Retinal pigment epithelial cell (primary cell): ENCODE measurements around the gene PRSS27.

Source experiments
- DNase-seq: peaks from one replicate; pipeline ENCODE4 v3.0.0-alpha.2; 2010; ENCODE audit warnings: low read depth
- H3K4me3 ChIP-seq: 2 replicates; pipeline ENCODE4 v1.5.1; 2011; ENCODE audit warnings: mild to moderate bottlenecking, low read length, control low read depth, moderate library complexity
- TF ChIP-seq, protein P1 (sequence below): conservative IDR thresholded peaks from 2 replicates; pipeline ENCODE4 v1.5.1; 2011; ENCODE audit warnings: low read depth, low read length, control low read depth, inconsistent platforms

PRSS27 gene

GRCh38 chr16:2704983-2705275 lies 15.1 kb downstream of the PRSS27 start:
- H3K4me3 ChIP-seq, result no peak overlapping the region
- TF ChIP-seq, protein P1, sequence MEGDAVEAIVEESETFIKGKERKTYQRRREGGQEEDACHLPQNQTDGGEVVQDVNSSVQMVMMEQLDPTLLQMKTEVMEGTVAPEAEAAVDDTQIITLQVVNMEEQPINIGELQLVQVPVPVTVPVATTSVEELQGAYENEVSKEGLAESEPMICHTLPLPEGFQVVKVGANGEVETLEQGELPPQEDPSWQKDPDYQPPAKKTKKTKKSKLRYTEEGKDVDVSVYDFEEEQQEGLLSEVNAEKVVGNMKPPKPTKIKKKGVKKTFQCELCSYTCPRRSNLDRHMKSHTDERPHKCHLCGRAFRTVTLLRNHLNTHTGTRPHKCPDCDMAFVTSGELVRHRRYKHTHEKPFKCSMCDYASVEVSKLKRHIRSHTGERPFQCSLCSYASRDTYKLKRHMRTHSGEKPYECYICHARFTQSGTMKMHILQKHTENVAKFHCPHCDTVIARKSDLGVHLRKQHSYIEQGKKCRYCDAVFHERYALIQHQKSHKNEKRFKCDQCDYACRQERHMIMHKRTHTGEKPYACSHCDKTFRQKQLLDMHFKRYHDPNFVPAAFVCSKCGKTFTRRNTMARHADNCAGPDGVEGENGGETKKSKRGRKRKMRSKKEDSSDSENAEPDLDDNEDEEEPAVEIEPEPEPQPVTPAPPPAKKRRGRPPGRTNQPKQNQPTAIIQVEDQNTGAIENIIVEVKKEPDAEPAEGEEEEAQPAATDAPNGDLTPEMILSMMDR, result no peak
- DNase-seq, result no peak

- no peak overlapping the region for H3K4me3 ChIP-seq
- TF ChIP-seq, protein P1, result no peak
- no peak for DNase-seq
These were observed 15.7 kb downstream of the PRSS27 start for GRCh38 chr16:2704166-2704982.

GRCh38 chr16:2702871-2703745 lies 16.9 kb downstream of the PRSS27 start:
- TF ChIP-seq, protein P1, result no peak
- DNase-seq, result no peak
- H3K4me3 ChIP-seq, result no peak overlapping the region

DNA sequence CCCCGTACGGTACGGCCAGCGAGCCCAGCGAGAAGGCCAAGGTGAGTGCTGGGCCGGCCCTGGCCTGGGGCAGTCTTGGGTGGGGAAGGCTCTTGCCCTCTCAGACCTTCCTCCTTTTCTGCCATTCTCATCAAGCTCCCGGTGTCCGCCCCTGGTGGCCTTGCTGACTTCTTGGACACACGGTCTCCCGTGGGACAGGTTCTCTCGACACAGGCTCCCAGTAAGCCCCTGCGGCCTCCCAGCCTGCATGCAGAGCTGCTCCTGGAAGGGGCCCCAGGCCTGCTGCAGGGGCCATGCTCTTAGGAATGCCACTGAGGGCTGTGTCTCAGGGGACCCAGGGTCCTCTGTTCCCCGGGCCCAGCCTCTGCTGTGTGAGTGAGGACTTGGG lies 17.6 kb downstream of the PRSS27 start:
- TF ChIP-seq, protein P1, result no peak
- no peak overlapping the region for H3K4me3 ChIP-seq
- no peak for DNase-seq

GRCh38 chr16:2701713-2702437 lies 18.1 kb downstream of the PRSS27 start:
- no peak for DNase-seq
- TF ChIP-seq, protein P1, result no peak
- no peak overlapping the region for H3K4me3 ChIP-seq

DNA sequence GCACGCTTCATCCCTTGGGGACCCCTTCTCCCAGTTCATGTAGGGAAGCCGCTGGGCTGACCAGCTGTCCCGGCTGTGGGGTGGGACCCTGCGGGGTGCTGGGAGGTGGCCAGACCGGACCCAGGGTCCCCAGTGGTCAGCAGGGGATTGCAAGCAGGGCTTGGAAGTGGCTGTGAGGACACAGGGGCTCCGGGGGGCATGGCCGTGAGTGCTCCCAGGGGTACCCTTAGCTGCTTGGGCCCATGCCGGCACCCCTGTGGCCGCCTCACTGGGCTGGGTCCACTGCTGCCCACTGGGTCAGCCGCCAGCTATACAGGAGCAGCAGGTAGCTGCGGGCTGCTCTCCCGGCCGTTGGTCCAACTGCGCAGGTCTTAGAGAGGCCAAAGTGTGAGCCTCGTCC lies 18.8 kb downstream of the PRSS27 start:
- no peak overlapping the region for H3K4me3 ChIP-seq
- DNase-seq, result no peak
- TF ChIP-seq, protein P1, result no peak
